Lung (tissue), 12 donors: ENCODE data around the gene CENPS. TPM values are rescaled to one million over a fixed set of nuclear protein-coding genes. Genes with fewer than 3 reads are reported as not detected.
A peak's percentile ranks its signal among the peaks of the same experiment; 100 is the strongest.

Experiments
- ATAC-seq: fragments of 200-7000 bp; cut with Tn5 transposase; one replicate; pipeline ENCODE4 v1.9.1; 2020; ENCODE audit warnings: moderate number of reproducible peaks; ENCODE audit not compliant: insufficient read depth, low FRiP score
- DNase-seq, 3 donors: peaks; one replicate each; pipeline ENCODE4 v3.0.0-alpha.2; 2013 to 2017
- H3K27ac ChIP-seq, 2 donors: one replicate each; pipeline ENCODE4 v1.5.1; 2013; ENCODE audit warnings: mild to moderate bottlenecking in 2 of 2, moderate library complexity in 2 of 2, control low read depth in 1 of 2, inconsistent platforms in 1 of 2, low read depth in 1 of 2, low read length in 1 of 2
- H3K27me3 ChIP-seq, 3 donors: one replicate each; pipeline ENCODE4 v1.5.1; 2013; ENCODE audit warnings: low read length in 2 of 3; ENCODE audit not compliant: control insufficient read depth in 3 of 3, insufficient read depth in 3 of 3
- H3K36me3 ChIP-seq, 4 donors: one replicate each; pipeline ENCODE4 v1.5.1; 2013; ENCODE audit warnings: low read length in 4 of 4, mild to moderate bottlenecking in 1 of 4, moderate library complexity in 1 of 4; ENCODE audit not compliant: control insufficient read depth in 4 of 4, insufficient read depth in 4 of 4
- H3K4me1 ChIP-seq, 5 donors: one replicate each; pipeline ENCODE4 v1.5.1; 2013; ENCODE audit warnings: low read length in 5 of 5, mild to moderate bottlenecking in 2 of 5, moderate library complexity in 1 of 5; ENCODE audit not compliant: control insufficient read depth in 5 of 5, insufficient read depth in 5 of 5
- H3K4me3 ChIP-seq: one replicate; pipeline ENCODE4 v1.5.1; 2013; ENCODE audit warnings: mild to moderate bottlenecking, control low read depth, moderate library complexity
- H3K9ac ChIP-seq, 2 donors: one replicate each; pipeline ENCODE4 v1.5.1; 2013; ENCODE audit warnings: low read length in 2 of 2, control low read depth in 1 of 2; ENCODE audit not compliant: insufficient read depth in 1 of 2
- H3K9me3 ChIP-seq, 4 donors: one replicate each; pipeline ENCODE4 v1.5.1; 2013; ENCODE audit warnings: low read length in 3 of 4, mild to moderate bottlenecking in 1 of 4, moderate library complexity in 1 of 4; ENCODE audit not compliant: control insufficient read depth in 4 of 4, insufficient read depth in 3 of 4
- CTCF ChIP-seq: IDR thresholded peaks from 2 replicates; pipeline ENCODE4 v1.5.1; 2012; ENCODE audit warnings: mild to moderate bottlenecking; ENCODE audit errors: control extremely low read depth, extremely low read depth
- WGBS, 2 donors: extraction: QIAGEN DNeasy Blood & Tissue Kit; methylation state at CpG; one replicate each; pipeline ENCODE4 v1.1.7; 2013; 5-methylcytosine and 5-hydroxymethylcytosine counted together
- polyA plus RNA-seq, 2 donors: library from polyadenylated mRNA; stranded (reverse); fragments of 200-250 nt; gene quantifications; one replicate each; pipeline ENCODE4 v1.2.1, GENCODE V29; 2013
- total RNA-seq, 2 donors: library from RNA; depleted of rRNA in 1 of 2; stranded (reverse); fragments of >200 nt in 1 of 2; gene quantifications; one replicate each; pipeline ENCODE4 v1.2.1, GENCODE V29; 2014 to 2021
- donor health status: control.
- donor health status: control.
- donor health status: Bipolar disorder and iron deficiency.
- donor health status: healthy.
- donor health status: DM: yes; HTN: yes; CAD: no.

Gene CENPS
- total and polyA plus RNA-seq, 4 donors: 12.5 to 21.0 (median 17.5) TPM

GRCh38 chr1:10400013-10400412, 30.2 kb upstream of the CENPS start:
- Histone ChIP-seq H3K27ac (peak overlapping the region in 1 of 2 donors; percentile 93), H3K27me3 (no peaks in the 10 kb centered on the region), H3K9me3 (no peaks in the 10 kb centered on the region), H3K36me3 (peaks cover 10 to 19% (median 13%) of the 10 kb centered on the region in 4 donors), H3K4me1 (peaks cover 0 to 10% (median 6%) of the 10 kb centered on the region in 5 donors), H3K4me3 (peak overlapping the region; percentile 96), H3K9ac (peak overlapping the region; percentile 68 to 76)
- DNase-seq (no peak), ATAC-seq (no peak)
- TF ChIP-seq CTCF: no peak
- WGBS, 2 donors: 43 to 54% methylated on average over 8 of the region's 8 CpGs

- Histone ChIP-seq H3K9ac (no peak overlapping the region), H3K9me3 (no peaks in the 10 kb centered on the region), H3K4me1 (peaks cover 0 to 10% (median 6%) of the 10 kb centered on the region in 5 donors), H3K27me3 (no peaks in the 10 kb centered on the region), H3K36me3 (peaks cover 12 to 23% (median 18%) of the 10 kb centered on the region in 4 donors), H3K27ac (no peak overlapping the region), H3K4me3 (no peak overlapping the region)
- no peak for DNase-seq
- WGBS, 2 donors: 73 to 82% methylated on average over 1 of the region's 1 CpG
- ATAC-seq: no peak
- no peak for TF ChIP-seq CTCF
Observed at GRCh38 chr1:10401281-10401680, 29.0 kb upstream of the CENPS start.

- H3K27ac ChIP-seq: no peak overlapping the region
- ATAC-seq (no peak), DNase-seq (no peak)
- no peak overlapping the region for H3K9ac ChIP-seq
- H3K27me3 ChIP-seq: no peaks in the 10 kb centered on the region
- H3K36me3 ChIP-seq: peaks cover 15 to 34% (median 28%) of the 10 kb centered on the region in 4 donors
- H3K4me3 ChIP-seq: no peak overlapping the region
- H3K9me3 ChIP-seq: no peaks in the 10 kb centered on the region
- H3K4me1 ChIP-seq: peaks cover 0 to 10% (median 6%) of the 10 kb centered on the region in 5 donors
- no peak for TF ChIP-seq CTCF
- WGBS, 2 donors: 95 to 97% methylated on average over 9 of the region's 9 CpGs
Observed at GRCh38 chr1:10402729-10403274, 27.4 kb upstream of the CENPS start.

GRCh38 chr1:10407201-10407600, 23.0 kb upstream of the CENPS start:
- Histone ChIP-seq H3K4me1 (no peaks in the 10 kb centered on the region), H3K9me3 (no peaks in the 10 kb centered on the region), H3K27me3 (no peaks in the 10 kb centered on the region), H3K4me3 (no peak overlapping the region), H3K36me3 (peaks cover 20 to 60% (median 48%) of the 10 kb centered on the region in 4 donors), H3K9ac (no peak overlapping the region), H3K27ac (no peak overlapping the region)
- no peak for TF ChIP-seq CTCF
- ATAC-seq (no peak), DNase-seq (no peak)
- 95 to 97% methylated on average over 2 of the region's 2 CpGs for WGBS, 2 donors
